ENCODE measurements around the gene PRUNE2.

PRUNE2 gene

DNA sequence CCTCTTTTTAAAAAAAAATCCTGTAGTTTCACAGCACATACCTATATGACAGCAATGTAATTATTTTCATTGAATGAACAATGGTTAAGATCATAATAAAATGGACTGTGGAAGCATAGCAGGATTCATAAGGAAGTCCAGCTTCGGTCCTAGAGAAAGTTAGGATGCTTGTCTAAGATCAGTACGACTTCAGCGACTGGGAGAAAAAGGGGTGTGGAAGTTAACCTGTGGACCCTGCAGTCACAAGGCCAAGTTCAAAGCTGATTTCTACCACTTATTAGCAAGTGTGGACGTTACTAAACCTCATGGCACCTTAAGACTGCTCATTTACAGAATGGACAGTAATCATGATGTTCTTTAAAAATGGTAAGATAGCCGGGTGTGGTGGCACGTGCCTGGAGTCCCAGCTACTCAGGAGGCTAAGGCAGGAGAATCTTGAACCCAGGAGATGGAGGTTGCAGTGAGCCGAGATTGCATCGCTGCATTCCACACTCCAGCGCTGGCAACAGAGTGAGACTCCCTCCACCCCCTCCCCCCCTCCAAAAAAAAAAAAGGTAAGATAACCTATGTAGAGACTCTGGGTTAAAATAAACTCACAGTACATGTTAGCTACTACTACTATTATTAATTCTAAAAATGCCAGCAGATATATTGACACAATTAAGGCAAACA is 213.3 kb downstream of the PRUNE2 start:
- Histone ChIP-seq H3K4me3 (ENCODE audit: low read length) (no peak overlapping the region), H3K4me1 (ENCODE audit: control insufficient read depth, insufficient read depth, low read length) (peaks cover 72% of the 10 kb centered on the region), H3K27me3 (replicated peaks; ENCODE audit: control insufficient read depth, insufficient read depth, low read length) (no peaks in the 10 kb centered on the region), H3K9ac (ENCODE audit: low read length) (no peak overlapping the region), H3K36me3 (ENCODE audit: control insufficient read depth, insufficient read depth, low read length, severe bottlenecking) (no peaks in the 10 kb centered on the region), H3K9me3 (ENCODE audit: control insufficient read depth, low read length) (no peaks in the 10 kb centered on the region)
- DNase-seq (ENCODE audit: low read depth): no peak

DNA sequence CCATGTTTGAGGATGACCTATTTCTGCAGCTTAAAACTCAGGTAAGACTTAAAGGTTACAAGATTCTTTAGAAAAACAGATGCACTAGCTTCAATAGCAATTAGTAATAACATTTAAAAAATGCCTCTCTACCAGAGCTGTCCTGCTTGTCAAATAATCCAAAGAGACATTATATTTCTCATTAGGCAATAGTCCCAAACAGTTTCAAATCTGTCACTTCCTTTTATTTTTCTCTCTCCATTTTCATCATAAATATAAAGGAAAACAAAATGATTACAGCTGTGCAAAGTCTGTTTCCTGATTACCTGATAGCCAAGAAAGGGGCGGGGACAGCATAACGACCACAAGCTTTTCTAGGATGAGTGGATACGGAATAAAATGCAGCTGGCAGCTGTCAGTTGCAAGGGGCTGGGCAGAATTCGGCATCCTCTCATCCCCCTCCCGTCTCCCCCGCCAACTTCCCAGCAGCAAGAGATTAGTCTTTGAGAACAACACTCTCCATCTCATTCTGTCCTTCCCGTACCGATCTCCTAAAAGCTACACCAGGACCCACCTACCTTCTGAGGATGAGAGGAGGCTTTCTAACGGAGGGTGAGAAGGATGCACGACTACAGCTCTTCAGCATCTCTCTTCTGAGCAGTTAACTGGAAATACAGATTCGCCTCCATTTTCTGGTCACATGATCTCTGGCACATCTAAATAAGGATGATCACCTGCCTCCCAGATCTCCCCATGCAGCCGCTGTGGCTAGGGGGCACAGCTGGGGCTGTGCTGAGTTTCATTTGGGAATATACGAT is 214.2 kb downstream of the PRUNE2 start:
- peaks cover 71% of the 10 kb centered on the region for H3K4me1 ChIP-seq (ENCODE audit: control insufficient read depth, insufficient read depth, low read length)
- DNase-seq (ENCODE audit: low read depth): no peak
- no peaks in the 10 kb centered on the region for H3K9me3 ChIP-seq (ENCODE audit: control insufficient read depth, low read length)
- H3K4me3 ChIP-seq (ENCODE audit: low read length): no peak overlapping the region
- no peaks in the 10 kb centered on the region for H3K27me3 ChIP-seq (replicated peaks; ENCODE audit: control insufficient read depth, insufficient read depth, low read length)
- H3K9ac ChIP-seq (ENCODE audit: low read length): no peak overlapping the region
- no peaks in the 10 kb centered on the region for H3K36me3 ChIP-seq (ENCODE audit: control insufficient read depth, insufficient read depth, low read length, severe bottlenecking)

DNA sequence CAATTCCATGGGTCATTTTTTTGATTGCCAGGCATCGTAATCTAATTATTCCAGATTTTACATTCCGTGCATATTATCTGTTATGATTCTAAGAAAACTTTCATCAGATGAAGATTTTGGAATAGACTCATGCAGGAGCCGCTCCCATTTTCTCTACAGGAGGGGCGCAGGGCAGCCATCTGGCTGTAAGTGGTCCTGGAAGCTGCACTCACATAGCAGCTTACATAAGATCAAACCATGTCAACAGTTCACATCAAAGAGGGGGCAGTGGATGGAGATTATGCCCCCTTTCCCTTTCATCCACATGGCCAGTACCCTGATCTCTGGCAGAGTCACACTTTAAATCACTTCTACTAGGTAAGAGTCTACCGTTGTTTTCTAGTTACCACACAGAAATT is 214.9 kb downstream of the PRUNE2 start:
- H3K9ac ChIP-seq (ENCODE audit: low read length): no peak overlapping the region
- no peaks in the 10 kb centered on the region for H3K27me3 ChIP-seq (replicated peaks; ENCODE audit: control insufficient read depth, insufficient read depth, low read length)
- H3K9me3 ChIP-seq (ENCODE audit: control insufficient read depth, low read length): no peaks in the 10 kb centered on the region
- H3K4me3 ChIP-seq (ENCODE audit: low read length): no peak overlapping the region
- H3K36me3 ChIP-seq (ENCODE audit: control insufficient read depth, insufficient read depth, low read length, severe bottlenecking): peaks cover 4% of the 10 kb centered on the region
- DNase-seq (ENCODE audit: low read depth): no peak
- peaks cover 65% of the 10 kb centered on the region for H3K4me1 ChIP-seq (ENCODE audit: control insufficient read depth, insufficient read depth, low read length)

DNA sequence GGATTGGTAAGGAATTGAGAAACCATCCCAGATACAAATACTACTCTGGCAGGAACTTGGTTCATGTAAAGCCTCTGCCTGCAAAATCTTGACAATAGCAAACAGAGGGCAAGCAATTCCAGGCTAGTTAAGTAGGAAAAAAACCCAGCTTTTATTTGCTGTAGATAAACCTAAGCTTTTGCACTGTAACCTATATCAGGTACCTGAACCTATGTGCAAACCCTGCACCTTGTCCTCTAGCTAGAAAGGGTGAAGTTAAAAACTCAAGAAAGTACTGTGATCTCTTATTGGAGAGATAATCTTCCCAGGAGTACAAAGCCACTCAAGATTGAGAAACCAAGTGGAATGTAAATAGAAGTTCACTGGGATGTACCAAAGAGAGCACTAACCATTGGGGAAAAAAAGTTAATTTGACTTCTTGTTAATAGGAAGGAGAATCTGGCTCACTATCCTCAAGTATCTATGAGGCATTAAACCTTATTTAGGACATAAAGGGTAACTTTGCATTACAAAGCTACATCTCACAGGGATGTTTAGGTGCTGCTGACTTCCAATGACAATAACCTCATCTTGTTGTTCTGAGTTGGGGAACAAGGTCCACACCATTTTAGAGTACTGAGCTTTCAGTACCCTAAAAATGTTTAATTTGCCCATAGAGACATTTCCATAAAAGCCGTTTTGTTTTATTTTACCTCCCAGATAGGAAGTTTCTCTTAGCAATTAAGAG is 215.5 kb downstream of the PRUNE2 start:
- no peaks in the 10 kb centered on the region for H3K27me3 ChIP-seq (replicated peaks; ENCODE audit: control insufficient read depth, insufficient read depth, low read length)
- H3K4me3 ChIP-seq (ENCODE audit: low read length): no peak overlapping the region
- peaks cover 7% of the 10 kb centered on the region for H3K36me3 ChIP-seq (ENCODE audit: control insufficient read depth, insufficient read depth, low read length, severe bottlenecking)
- no peaks in the 10 kb centered on the region for H3K9me3 ChIP-seq (ENCODE audit: control insufficient read depth, low read length)
- H3K4me1 ChIP-seq (ENCODE audit: control insufficient read depth, insufficient read depth, low read length): peaks cover 59% of the 10 kb centered on the region
- H3K9ac ChIP-seq (ENCODE audit: low read length): no peak overlapping the region
- DNase-seq (ENCODE audit: low read depth): peak; percentile 15

DNA sequence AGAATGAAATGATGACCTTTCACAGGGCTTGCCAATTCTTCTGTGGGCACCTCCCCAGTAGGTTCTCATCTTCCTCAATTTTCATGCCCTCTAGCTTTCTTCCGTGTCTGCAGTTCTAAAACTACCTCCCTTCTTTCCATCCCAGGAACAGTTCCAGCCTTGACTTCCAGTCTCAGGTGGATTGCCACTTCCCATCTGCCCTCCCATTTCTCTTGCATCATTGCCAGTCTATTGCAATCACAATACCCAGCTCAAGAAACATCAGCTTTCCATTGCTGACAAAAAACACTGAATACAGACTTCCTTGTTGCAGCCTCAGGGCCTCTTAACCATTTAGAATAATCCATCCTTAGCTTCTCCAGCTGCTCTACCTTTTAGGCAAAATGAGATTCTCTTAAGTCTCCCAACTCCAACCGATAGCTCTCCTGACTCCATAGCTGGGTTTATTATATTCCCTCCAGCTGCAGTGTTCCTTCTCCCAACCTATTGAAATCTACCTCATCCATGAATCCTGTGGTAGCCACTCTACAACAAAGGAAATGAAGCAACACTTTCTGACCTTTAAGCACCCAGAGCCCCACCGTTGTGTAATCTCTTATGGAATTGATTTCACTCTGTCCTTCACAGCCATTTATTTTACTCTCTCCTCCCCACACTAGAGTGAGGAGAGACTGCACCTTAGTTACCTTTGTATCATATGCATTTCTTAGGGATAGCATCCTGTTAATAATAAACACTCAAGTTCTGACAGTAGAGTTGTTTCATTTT is 217.3 kb downstream of the PRUNE2 start:
- Histone ChIP-seq H3K9me3 (ENCODE audit: control insufficient read depth, low read length) (no peaks in the 10 kb centered on the region), H3K27me3 (replicated peaks; ENCODE audit: control insufficient read depth, insufficient read depth, low read length) (no peaks in the 10 kb centered on the region), H3K4me3 (ENCODE audit: low read length) (peak overlapping the region; percentile 54), H3K9ac (ENCODE audit: low read length) (peak overlapping the region; percentile 2), H3K36me3 (ENCODE audit: control insufficient read depth, insufficient read depth, low read length, severe bottlenecking) (peaks cover 9% of the 10 kb centered on the region), H3K4me1 (ENCODE audit: control insufficient read depth, insufficient read depth, low read length) (peaks cover 53% of the 10 kb centered on the region)
- DNase-seq (ENCODE audit: low read depth): peak; percentile 45

DNA sequence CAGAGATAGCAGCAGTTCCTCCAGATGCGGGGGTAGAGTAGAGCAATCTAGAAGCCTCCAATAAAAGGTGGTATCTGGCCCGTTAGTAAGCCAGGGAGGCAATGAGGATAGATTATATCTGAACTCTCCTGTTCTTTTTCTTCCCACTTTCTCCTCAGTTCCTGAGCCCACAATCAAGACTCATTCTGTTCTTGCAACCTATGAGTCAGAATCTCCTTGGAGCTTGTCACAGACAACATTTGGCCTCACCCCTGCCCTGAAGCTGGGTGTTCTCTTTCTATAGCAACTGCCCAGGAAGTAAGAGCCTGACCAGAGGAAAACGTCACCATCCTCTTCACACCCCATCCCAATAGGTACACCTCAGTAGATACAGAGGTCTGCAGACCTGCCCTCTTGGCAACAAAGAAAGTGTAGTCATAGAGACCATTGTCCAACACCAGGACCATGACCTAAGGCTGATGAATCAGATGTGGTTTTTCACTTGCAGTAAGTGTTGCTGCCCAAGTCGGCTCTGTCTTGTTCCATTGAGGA is 218.0 kb downstream of the PRUNE2 start:
- Histone ChIP-seq H3K9ac (ENCODE audit: low read length) (peak overlapping the region; percentile 30), H3K27me3 (replicated peaks; ENCODE audit: control insufficient read depth, insufficient read depth, low read length) (no peaks in the 10 kb centered on the region), H3K4me1 (ENCODE audit: control insufficient read depth, insufficient read depth, low read length) (peaks cover 53% of the 10 kb centered on the region), H3K36me3 (ENCODE audit: control insufficient read depth, insufficient read depth, low read length, severe bottlenecking) (peaks cover 9% of the 10 kb centered on the region), H3K9me3 (ENCODE audit: control insufficient read depth, low read length) (no peaks in the 10 kb centered on the region), H3K4me3 (ENCODE audit: low read length) (peak overlapping the region; percentile 54)
- DNase-seq (ENCODE audit: low read depth): peak; percentile 71

DNA sequence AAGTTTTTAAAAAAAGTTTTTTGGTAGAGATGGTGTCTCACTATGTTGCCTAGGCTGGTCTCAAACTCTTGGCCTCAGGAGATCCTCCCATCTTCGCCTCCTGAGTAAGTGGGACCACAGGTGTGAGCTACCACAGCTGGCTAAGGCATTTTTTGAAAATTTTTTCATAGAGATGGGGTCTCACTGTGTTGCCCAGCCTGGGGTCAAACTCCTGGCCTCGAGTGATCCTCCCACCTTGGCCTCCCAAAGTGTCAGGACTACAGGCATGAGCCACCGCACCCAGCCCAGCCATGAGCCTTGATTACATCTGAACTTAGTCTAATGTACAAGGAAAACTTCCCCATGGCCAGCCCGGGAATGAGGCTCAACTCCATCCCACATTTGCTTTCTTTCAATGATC is 219.2 kb downstream of the PRUNE2 start:
- Histone ChIP-seq H3K27me3 (replicated peaks; ENCODE audit: control insufficient read depth, insufficient read depth, low read length) (no peaks in the 10 kb centered on the region), H3K36me3 (ENCODE audit: control insufficient read depth, insufficient read depth, low read length, severe bottlenecking) (peaks cover 9% of the 10 kb centered on the region), H3K9ac (ENCODE audit: low read length) (no peak overlapping the region), H3K9me3 (ENCODE audit: control insufficient read depth, low read length) (no peaks in the 10 kb centered on the region), H3K4me1 (ENCODE audit: control insufficient read depth, insufficient read depth, low read length) (peaks cover 48% of the 10 kb centered on the region), H3K4me3 (ENCODE audit: low read length) (no peak overlapping the region)
- no peak for DNase-seq (ENCODE audit: low read depth)

DNA sequence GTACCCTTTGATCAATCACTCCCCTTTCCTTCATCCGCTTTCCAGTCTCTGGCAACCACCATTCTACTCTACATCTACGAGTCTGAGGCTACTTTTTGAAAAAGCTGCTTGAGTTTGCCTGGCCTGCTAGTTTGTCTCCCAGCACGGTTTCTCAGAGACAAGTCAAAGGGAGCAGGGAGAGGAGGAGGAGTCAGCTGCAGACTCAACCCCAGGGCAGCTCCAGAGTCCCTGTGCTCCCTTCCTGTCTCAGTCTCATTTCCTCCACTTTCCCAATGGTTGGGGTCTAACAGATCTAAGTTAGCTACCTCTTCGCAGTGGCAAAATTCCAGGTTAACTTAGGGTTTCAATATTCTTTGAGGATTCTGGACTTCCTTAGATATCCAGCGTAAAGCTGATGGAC is 221.7 kb downstream of the PRUNE2 start:
- H3K27me3 ChIP-seq (replicated peaks; ENCODE audit: control insufficient read depth, insufficient read depth, low read length): no peaks in the 10 kb centered on the region
- H3K9ac ChIP-seq (ENCODE audit: low read length): no peak overlapping the region
- no peak for DNase-seq (ENCODE audit: low read depth)
- no peaks in the 10 kb centered on the region for H3K9me3 ChIP-seq (ENCODE audit: control insufficient read depth, low read length)
- H3K4me1 ChIP-seq (ENCODE audit: control insufficient read depth, insufficient read depth, low read length): peaks cover 24% of the 10 kb centered on the region
- H3K36me3 ChIP-seq (ENCODE audit: control insufficient read depth, insufficient read depth, low read length, severe bottlenecking): peaks cover 19% of the 10 kb centered on the region
- H3K4me3 ChIP-seq (ENCODE audit: low read length): no peak overlapping the region

DNA sequence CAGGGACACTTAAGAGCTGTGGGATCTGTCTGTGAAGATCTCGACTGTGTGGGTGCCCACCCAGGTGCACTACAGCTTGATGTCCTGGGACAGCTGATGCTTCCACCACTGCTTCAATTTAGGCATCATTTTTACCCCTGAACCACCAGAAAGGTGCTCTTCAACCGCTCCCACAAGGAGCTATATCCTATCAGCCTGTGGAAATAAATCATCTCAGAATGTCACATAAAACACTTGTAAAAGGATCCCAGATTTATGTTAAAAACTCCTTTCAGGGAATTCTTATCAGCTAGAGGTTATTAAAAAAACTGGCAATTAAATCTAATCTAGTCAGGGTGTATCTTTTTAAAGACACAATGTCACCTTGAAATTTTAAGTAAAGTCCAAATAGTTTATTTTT is 224.4 kb downstream of the PRUNE2 start:
- peaks cover 22% of the 10 kb centered on the region for H3K36me3 ChIP-seq (ENCODE audit: control insufficient read depth, insufficient read depth, low read length, severe bottlenecking)
- peaks cover 11% of the 10 kb centered on the region for H3K4me1 ChIP-seq (ENCODE audit: control insufficient read depth, insufficient read depth, low read length)
- no peaks in the 10 kb centered on the region for H3K27me3 ChIP-seq (replicated peaks; ENCODE audit: control insufficient read depth, insufficient read depth, low read length)
- H3K9ac ChIP-seq (ENCODE audit: low read length): no peak overlapping the region
- DNase-seq (ENCODE audit: low read depth): no peak
- H3K4me3 ChIP-seq (ENCODE audit: low read length): no peak overlapping the region
- no peaks in the 10 kb centered on the region for H3K9me3 ChIP-seq (ENCODE audit: control insufficient read depth, low read length)

DNA sequence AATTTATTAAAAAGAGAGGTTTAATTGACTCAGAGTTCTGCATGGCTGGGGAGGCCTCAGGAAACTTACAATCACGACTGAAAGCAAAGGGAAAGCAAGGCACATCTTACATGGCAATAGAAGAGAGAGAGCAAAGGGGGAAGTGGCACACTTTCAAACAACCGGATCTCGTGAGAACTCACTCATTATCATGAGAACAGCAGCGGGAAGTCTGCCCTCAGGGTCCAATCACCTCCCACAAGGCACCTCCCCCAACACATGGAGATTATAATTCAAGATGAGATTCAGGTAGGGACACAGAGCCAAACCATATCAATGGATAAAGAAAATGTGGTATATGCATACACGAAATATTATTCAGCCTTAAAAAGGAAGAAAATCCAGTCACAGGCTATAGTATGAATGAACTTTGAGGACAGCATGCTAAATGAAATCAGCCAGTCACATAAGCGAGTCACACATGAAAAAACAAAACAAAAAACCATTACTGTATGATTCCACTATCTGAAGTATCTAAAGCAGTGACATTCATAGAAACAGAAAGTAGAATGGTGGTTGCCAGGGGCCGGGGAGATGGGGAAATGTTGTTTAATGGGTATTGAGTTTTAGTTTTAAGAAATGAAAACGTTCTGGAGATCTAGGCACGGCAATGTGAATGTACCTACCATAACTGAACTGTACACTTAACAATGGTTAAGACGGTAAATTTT is 225.0 kb downstream of the PRUNE2 start:
- peaks cover 19% of the 10 kb centered on the region for H3K36me3 ChIP-seq (ENCODE audit: control insufficient read depth, insufficient read depth, low read length, severe bottlenecking)
- peaks cover 11% of the 10 kb centered on the region for H3K4me1 ChIP-seq (ENCODE audit: control insufficient read depth, insufficient read depth, low read length)
- no peaks in the 10 kb centered on the region for H3K9me3 ChIP-seq (ENCODE audit: control insufficient read depth, low read length)
- H3K9ac ChIP-seq (ENCODE audit: low read length): no peak overlapping the region
- H3K27me3 ChIP-seq (replicated peaks; ENCODE audit: control insufficient read depth, insufficient read depth, low read length): no peaks in the 10 kb centered on the region
- no peak overlapping the region for H3K4me3 ChIP-seq (ENCODE audit: low read length)
- no peak for DNase-seq (ENCODE audit: low read depth)
